Thoracic aorta (tissue), 2 donors: ENCODE data around the gene KPNB1. TPM values are rescaled to one million over a fixed set of nuclear protein-coding genes. Genes with fewer than 3 reads are reported as not detected.

Experiments
- ATAC-seq: fragments of 150-250 bp; one replicate; pipeline ENCODE4 v1.8.0; 2017; ENCODE audit warnings: low read depth; ENCODE audit not compliant: insufficient number of reproducible peaks, low FRiP score
- DNase-seq: peaks from one replicate; pipeline ENCODE4 v3.0.0-alpha.2; 2020; ENCODE audit warnings: low spot score
- H3K27ac ChIP-seq, 2 donors: fragments of 200-600 bp; sonication (generic); 1 replicate in 1 of 2; 2 replicates in 1 of 2; pipeline ENCODE4 v1.5.1; 2016; ENCODE audit warnings: mild to moderate bottlenecking in 2 of 2, moderate library complexity in 2 of 2
- H3K27me3 ChIP-seq: fragments of 200-600 bp; sonication (generic); replicated peaks from 2 replicates; pipeline ENCODE4 v1.6.0; 2016; ENCODE audit warnings: mild to moderate bottlenecking; ENCODE audit not compliant: insufficient read depth
- H3K36me3 ChIP-seq: fragments of 200-600 bp; sonication (generic); one replicate; pipeline ENCODE4 v1.5.1; 2016
- H3K4me1 ChIP-seq, 2 donors: fragments of 200-600 bp; sonication (generic); 1 replicate in 1 of 2; 2 replicates in 1 of 2; pipeline versions ENCODE4 v1.5.1 to v1.6.0; 2016; ENCODE audit warnings: low read depth in 2 of 2, mild to moderate bottlenecking in 1 of 2; ENCODE audit not compliant: control insufficient read depth in 1 of 2
- H3K4me3 ChIP-seq: fragments of 200-600 bp; sonication (generic); 2 replicates; pipeline ENCODE4 v1.5.1; 2016; ENCODE audit warnings: mild to moderate bottlenecking
- H3K9me3 ChIP-seq: fragments of 200-600 bp; sonication (generic); 2 replicates; pipeline ENCODE4 v1.5.1; 2016
- CTCF ChIP-seq: fragments of 200-600 bp; sonication (generic); IDR thresholded peaks from one replicate; pipeline ENCODE4 v1.5.1; 2019; ENCODE audit warnings: antibody characterized with exemption
- total RNA-seq, 2 donors: library from RNA; depleted of rRNA; stranded (reverse); fragments of >200 nt; gene quantifications; one replicate each; pipeline versions ENCODE4 v1.1.0 to v1.2.3, GENCODE V29; 2016

KPNB1 gene
- total RNA-seq, 2 donors from 2014 or later, result 199 to 223 TPM

GRCh38 chr17:47665655-47666054 lies 15.9 kb downstream of the KPNB1 start:
- Histone ChIP-seq H3K36me3 (peaks cover 68% of the 10 kb centered on the region), H3K27me3 (no peaks in the 10 kb centered on the region), H3K4me3 (no peak overlapping the region), H3K27ac (no peak overlapping the region), H3K9me3 (no peaks in the 10 kb centered on the region), H3K4me1 (no peaks in the 10 kb centered on the region)
- DNase-seq (no peak), ATAC-seq (no peak)
- no peak for TF ChIP-seq CTCF

- DNase-seq (no peak), ATAC-seq (no peak)
- Histone ChIP-seq H3K9me3 (no peaks in the 10 kb centered on the region), H3K4me1 (no peaks in the 10 kb centered on the region), H3K4me3 (no peak overlapping the region), H3K27ac (no peak overlapping the region), H3K27me3 (no peaks in the 10 kb centered on the region), H3K36me3 (peaks cover 87% of the 10 kb centered on the region)
- no peak for TF ChIP-seq CTCF
These were observed 19.4 kb downstream of the KPNB1 start for GRCh38 chr17:47669081-47669480.

- TF ChIP-seq CTCF, result no peak
- no peak for DNase-seq
- ATAC-seq, result no peak
These were observed 20.3 kb downstream of the KPNB1 start for GRCh38 chr17:47670064-47670463.

GRCh38 chr17:47674499-47674898 lies 24.8 kb downstream of the KPNB1 start:
- Histone ChIP-seq H3K36me3 (peaks cover 89% of the 10 kb centered on the region), H3K4me1 (no peaks in the 10 kb centered on the region), H3K4me3 (no peak overlapping the region), H3K27me3 (no peaks in the 10 kb centered on the region), H3K27ac (no peak overlapping the region), H3K9me3 (no peaks in the 10 kb centered on the region)
- no peak for DNase-seq
- no peak for TF ChIP-seq CTCF
- no peak for ATAC-seq

More at GRCh38 chr17:47670064-47670463, 20.3 kb downstream of the KPNB1 start:
- Histone ChIP-seq H3K27me3 (no peaks in the 10 kb centered on the region), H3K4me3 (no peak overlapping the region), H3K9me3 (no peaks in the 10 kb centered on the region), H3K27ac (no peak overlapping the region), H3K36me3 (peaks cover 91% of the 10 kb centered on the region), H3K4me1 (no peaks in the 10 kb centered on the region)

- Histone ChIP-seq H3K9me3 (no peaks in the 10 kb centered on the region), H3K4me1 (no peaks in the 10 kb centered on the region), H3K27me3 (no peaks in the 10 kb centered on the region), H3K4me3 (no peak overlapping the region), H3K36me3 (peaks cover 89% of the 10 kb centered on the region), H3K27ac (no peak overlapping the region)
- DNase-seq, result no peak
- TF ChIP-seq CTCF, result no peak
- no peak for ATAC-seq
These were observed 25.9 kb downstream of the KPNB1 start for GRCh38 chr17:47675380-47676198.
